ENCODE data around the gene GATA2.

GATA2 gene

GRCh38 chr3:128435058-128435457, 57.9 kb downstream of the GATA2 start:
- no peak overlapping the region for H3K4me3 Mint-ChIP-seq
- H3K27me3 Mint-ChIP-seq (ENCODE audit: low read depth) = peaks cover 72% of the 10 kb centered on the region
- TF ChIP-seq, protein P1, sequence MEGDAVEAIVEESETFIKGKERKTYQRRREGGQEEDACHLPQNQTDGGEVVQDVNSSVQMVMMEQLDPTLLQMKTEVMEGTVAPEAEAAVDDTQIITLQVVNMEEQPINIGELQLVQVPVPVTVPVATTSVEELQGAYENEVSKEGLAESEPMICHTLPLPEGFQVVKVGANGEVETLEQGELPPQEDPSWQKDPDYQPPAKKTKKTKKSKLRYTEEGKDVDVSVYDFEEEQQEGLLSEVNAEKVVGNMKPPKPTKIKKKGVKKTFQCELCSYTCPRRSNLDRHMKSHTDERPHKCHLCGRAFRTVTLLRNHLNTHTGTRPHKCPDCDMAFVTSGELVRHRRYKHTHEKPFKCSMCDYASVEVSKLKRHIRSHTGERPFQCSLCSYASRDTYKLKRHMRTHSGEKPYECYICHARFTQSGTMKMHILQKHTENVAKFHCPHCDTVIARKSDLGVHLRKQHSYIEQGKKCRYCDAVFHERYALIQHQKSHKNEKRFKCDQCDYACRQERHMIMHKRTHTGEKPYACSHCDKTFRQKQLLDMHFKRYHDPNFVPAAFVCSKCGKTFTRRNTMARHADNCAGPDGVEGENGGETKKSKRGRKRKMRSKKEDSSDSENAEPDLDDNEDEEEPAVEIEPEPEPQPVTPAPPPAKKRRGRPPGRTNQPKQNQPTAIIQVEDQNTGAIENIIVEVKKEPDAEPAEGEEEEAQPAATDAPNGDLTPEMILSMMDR (IDR thresholded peaks at IDR 0.05; ENCODE audit: unreplicated experiment in 3 of 3) = no peak
- no peaks in the 10 kb centered on the region for H3K9me3 Mint-ChIP-seq
- peaks cover 12% of the 10 kb centered on the region for H3K4me1 Mint-ChIP-seq
- H3K36me3 Mint-ChIP-seq (ENCODE audit: low read depth) = no peaks in the 10 kb centered on the region
- peak overlapping the region in 1 of 3 experiments; percentile 60 for H3K27ac Mint-ChIP-seq

- no peak overlapping the region for H3K4me3 Mint-ChIP-seq
- no peak overlapping the region for H3K27ac Mint-ChIP-seq
- TF ChIP-seq, protein P1 (IDR thresholded peaks at IDR 0.05; ENCODE audit: unreplicated experiment in 3 of 3) = no peak
- H3K36me3 Mint-ChIP-seq (ENCODE audit: low read depth) = no peaks in the 10 kb centered on the region
- H3K27me3 Mint-ChIP-seq (ENCODE audit: low read depth) = peaks cover 72% of the 10 kb centered on the region
- H3K4me1 Mint-ChIP-seq = peaks cover 12% of the 10 kb centered on the region
- H3K9me3 Mint-ChIP-seq = no peaks in the 10 kb centered on the region
These were observed 58.5 kb downstream of the GATA2 start for GRCh38 chr3:128434524-128434923.

GRCh38 chr3:128433837-128434165, 59.2 kb downstream of the GATA2 start:
- no peaks in the 10 kb centered on the region for H3K36me3 Mint-ChIP-seq (ENCODE audit: low read depth)
- no peak overlapping the region for H3K27ac Mint-ChIP-seq
- peak overlapping the region in 2 of 3 experiments; percentile 14 to 17 for H3K4me3 Mint-ChIP-seq
- H3K9me3 Mint-ChIP-seq = no peaks in the 10 kb centered on the region
- H3K27me3 Mint-ChIP-seq (ENCODE audit: low read depth) = peaks cover 67% of the 10 kb centered on the region
- TF ChIP-seq, protein P1 (IDR thresholded peaks at IDR 0.05; ENCODE audit: unreplicated experiment in 3 of 3) = no peak
- peaks cover 12% of the 10 kb centered on the region for H3K4me1 Mint-ChIP-seq

DNA sequence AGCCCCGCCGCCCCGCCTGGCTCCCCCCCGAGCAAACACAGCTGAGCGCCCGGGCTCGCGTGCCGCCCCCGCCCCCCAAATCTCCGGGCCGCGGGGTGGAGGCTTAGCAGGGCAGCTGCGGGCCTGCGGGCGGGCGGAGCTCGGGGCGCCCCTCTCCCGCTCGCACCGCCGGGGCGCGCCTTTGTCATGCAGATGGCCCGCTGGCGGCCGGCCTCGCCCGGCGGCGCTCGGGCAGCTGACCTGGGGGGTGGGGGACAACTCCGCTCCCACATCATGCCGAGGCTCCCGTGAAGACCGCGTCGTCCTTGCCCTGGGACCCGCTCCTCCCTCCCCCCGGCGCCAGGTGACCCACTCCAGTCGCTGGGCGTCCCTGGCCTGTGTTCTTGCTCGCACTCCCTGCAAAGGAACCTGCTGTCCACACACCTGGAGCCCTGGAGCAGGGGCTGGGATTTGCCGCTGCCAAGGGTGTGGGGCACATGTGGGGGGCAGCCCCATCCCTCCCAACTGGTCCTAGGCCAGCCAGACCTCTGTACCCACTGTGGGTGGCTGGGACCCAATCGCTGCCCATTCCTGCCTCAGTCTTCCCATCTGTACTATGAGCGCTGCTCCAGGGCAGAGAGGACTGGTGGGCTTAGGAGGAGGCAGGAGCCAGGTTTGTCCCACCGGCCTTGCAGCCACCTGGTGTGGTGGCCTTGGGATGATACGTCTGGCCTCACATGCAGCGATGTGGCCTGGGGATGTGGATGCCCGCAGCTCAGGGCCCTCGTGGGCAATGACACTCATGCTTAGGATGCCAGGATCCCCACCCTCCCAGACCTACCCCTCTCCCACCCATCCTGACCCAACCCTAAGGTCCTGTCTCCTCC, 59.8 kb downstream of the GATA2 start:
- H3K4me1 Mint-ChIP-seq = peaks cover 15% of the 10 kb centered on the region
- TF ChIP-seq, protein P1 (IDR thresholded peaks at IDR 0.05; ENCODE audit: unreplicated experiment in 3 of 3) = no peak
- no peaks in the 10 kb centered on the region for H3K36me3 Mint-ChIP-seq (ENCODE audit: low read depth)
- H3K27ac Mint-ChIP-seq = no peak overlapping the region
- peak overlapping the region in 2 of 3 experiments; percentile 14 to 54 for H3K4me3 Mint-ChIP-seq
- H3K27me3 Mint-ChIP-seq (ENCODE audit: low read depth) = peaks cover 71% of the 10 kb centered on the region
- H3K9me3 Mint-ChIP-seq = no peaks in the 10 kb centered on the region

DNA sequence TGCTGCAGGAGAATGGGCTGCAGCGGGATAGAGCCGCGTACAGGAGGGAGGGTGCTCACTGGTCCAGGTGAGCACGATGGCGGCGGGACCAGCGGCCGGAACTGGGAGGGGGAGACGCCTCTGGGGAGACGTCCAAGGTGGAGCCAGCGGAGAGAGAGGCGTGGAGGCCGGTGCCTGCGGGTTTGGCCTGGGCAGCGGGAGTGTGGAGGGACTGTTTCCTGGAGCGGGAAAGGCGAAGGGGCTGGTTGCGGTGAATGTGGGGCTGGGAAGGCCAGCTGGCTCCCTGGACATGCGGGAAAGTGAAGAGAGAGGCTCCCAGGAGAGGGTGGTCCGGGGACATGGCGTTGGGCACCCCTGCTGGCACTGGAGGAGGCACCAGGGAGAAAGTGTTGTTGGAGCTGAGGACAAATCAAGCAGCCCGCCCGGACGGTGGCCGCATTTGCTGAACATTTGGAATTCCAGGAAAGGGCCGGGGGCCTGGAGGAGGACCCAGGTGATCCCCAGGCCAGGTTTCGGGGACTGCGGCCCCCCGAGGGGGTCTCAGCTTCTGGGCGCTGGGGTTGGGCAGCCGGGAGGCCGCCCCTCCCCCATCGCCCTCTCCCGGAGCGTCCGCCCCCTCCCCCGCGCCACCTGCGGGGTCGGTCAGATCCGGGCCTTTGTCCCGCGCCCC, 60.6 kb downstream of the GATA2 start:
- no peaks in the 10 kb centered on the region for H3K36me3 Mint-ChIP-seq (ENCODE audit: low read depth)
- peak overlapping the region; percentile 66 to 83 (median 76) for H3K4me3 Mint-ChIP-seq
- H3K27me3 Mint-ChIP-seq (ENCODE audit: low read depth) = peaks cover 79% of the 10 kb centered on the region

More for the DNA sequence above, 60.6 kb downstream of the GATA2 start:
- no peaks in the 10 kb centered on the region for H3K9me3 Mint-ChIP-seq
- H3K27ac Mint-ChIP-seq = peak overlapping the region; percentile 42 to 92 (median 70)
- H3K4me1 Mint-ChIP-seq = peaks cover 21% of the 10 kb centered on the region
- TF ChIP-seq, protein P1 (IDR thresholded peaks at IDR 0.05; ENCODE audit: unreplicated experiment in 3 of 3) = no peak

Data from nephron (organoid).